ENCODE data around the gene EPB41. TPM values are rescaled to one million over a fixed set of nuclear protein-coding genes. Genes with fewer than 3 reads are reported as not detected.

EPB41 gene
- total RNA-seq, 1 experiment from 2014 or later: 17.3 TPM

DNA sequence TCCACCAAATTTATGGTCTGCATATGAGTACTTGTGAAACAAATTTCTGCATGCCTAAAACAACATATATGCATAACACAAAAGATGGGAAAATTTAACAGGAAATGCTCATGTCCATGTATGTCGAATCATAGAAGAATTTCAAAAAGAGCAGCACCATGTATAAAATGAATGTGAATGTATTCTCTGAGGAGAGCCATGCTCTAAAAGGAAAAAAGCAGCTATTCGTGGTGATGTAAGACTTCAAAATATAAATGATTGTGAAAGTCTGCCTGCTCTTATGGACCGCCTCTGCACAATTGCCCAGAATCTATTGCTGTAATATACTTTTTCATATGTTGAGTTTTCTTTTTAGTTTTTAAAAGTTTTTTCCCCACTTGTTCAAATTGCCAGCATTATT is 66.8 kb downstream of the EPB41 start:
- Histone ChIP-seq H3K27ac (ENCODE audit: low read length) (no peak overlapping the region), H3K79me2 (ENCODE audit: low read length) (no peaks in the 10 kb centered on the region), H3K9ac (ENCODE audit: low read length) (no peak overlapping the region), H2AFZ (ENCODE audit: low read length) (no peak overlapping the region), H3K9me2 (replicated peaks; ENCODE audit: insufficient read depth, low read length) (no peaks in the 10 kb centered on the region), H4K20me1 (ENCODE audit: insufficient read depth, low read depth, low read length) (0 out of 2 replicates have a peak, but pooled peaks cover 8% of the 10 kb centered on the region), H3K4me2 (ENCODE audit: low read depth, low read length, poor library complexity, severe bottlenecking) (no peak overlapping the region), H3K9me3 (ENCODE audit: low read length) (no peaks in the 10 kb centered on the region), H3K4me3 (ENCODE audit: low read length) (no peak overlapping the region), H3K36me3 (ENCODE audit: insufficient read depth, low read length) (no peaks in the 10 kb centered on the region), H3K4me1 (ENCODE audit: low read length) (no peaks in the 10 kb centered on the region), H3K27me3 (ENCODE audit: low read length) (no peaks in the 10 kb centered on the region)
- DNase-seq: no peak

DNA sequence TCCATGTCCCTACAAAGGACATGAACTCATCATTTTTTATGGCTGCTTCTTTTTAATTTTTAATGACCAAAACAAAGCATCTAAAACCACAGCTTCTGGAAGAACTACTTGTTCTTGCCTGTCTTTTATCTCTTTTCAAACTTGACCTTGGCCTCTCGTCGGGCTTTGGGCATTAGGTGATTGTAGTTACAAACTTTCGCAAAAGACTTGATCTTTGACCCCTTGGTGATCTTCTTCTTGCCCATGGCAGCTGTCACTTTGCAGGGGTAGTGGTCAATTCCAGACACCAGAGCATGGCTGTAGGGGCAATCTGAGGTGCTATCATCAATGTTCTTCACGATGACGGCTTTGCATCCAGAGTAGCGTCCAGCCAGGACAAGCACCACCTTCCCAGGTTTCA is 67.8 kb downstream of the EPB41 start:
- Histone ChIP-seq H3K9ac (ENCODE audit: low read length) (no peak overlapping the region), H4K20me1 (ENCODE audit: insufficient read depth, low read depth, low read length) (0 out of 2 replicates have a peak, but pooled peaks cover 6% of the 10 kb centered on the region), H3K4me3 (ENCODE audit: low read length) (no peak overlapping the region), H2AFZ (ENCODE audit: low read length) (no peak overlapping the region), H3K27ac (ENCODE audit: low read length) (no peak overlapping the region), H3K9me3 (ENCODE audit: low read length) (no peaks in the 10 kb centered on the region), H3K4me1 (ENCODE audit: low read length) (no peaks in the 10 kb centered on the region), H3K79me2 (ENCODE audit: low read length) (no peaks in the 10 kb centered on the region), H3K36me3 (ENCODE audit: insufficient read depth, low read length) (no peaks in the 10 kb centered on the region), H3K9me2 (replicated peaks; ENCODE audit: insufficient read depth, low read length) (no peaks in the 10 kb centered on the region), H3K27me3 (ENCODE audit: low read length) (no peaks in the 10 kb centered on the region), H3K4me2 (ENCODE audit: low read depth, low read length, poor library complexity, severe bottlenecking) (no peak overlapping the region)
- DNase-seq: no peak

DNA sequence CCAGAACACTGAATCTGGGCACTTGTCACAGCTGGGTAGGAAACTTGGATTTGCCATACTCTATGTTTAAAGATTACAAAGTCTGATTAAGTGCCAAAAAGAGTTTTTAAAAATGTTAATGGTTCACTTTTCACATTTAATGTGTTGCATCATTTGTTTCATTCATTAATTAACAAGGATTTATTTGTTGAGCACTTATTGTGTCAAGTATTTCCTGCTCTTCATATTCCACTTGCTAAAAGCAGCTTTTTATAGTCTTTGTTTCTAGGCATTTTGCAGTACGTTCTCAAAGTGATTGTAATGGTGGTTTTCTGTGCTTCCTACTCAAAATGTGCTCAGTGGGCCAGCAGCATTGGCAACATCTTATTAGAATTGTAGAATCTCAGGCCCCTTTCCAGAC is 68.7 kb downstream of the EPB41 start:
- no peaks in the 10 kb centered on the region for H3K9me3 ChIP-seq (ENCODE audit: low read length)
- no peaks in the 10 kb centered on the region for H3K36me3 ChIP-seq (ENCODE audit: insufficient read depth, low read length)

DNA sequence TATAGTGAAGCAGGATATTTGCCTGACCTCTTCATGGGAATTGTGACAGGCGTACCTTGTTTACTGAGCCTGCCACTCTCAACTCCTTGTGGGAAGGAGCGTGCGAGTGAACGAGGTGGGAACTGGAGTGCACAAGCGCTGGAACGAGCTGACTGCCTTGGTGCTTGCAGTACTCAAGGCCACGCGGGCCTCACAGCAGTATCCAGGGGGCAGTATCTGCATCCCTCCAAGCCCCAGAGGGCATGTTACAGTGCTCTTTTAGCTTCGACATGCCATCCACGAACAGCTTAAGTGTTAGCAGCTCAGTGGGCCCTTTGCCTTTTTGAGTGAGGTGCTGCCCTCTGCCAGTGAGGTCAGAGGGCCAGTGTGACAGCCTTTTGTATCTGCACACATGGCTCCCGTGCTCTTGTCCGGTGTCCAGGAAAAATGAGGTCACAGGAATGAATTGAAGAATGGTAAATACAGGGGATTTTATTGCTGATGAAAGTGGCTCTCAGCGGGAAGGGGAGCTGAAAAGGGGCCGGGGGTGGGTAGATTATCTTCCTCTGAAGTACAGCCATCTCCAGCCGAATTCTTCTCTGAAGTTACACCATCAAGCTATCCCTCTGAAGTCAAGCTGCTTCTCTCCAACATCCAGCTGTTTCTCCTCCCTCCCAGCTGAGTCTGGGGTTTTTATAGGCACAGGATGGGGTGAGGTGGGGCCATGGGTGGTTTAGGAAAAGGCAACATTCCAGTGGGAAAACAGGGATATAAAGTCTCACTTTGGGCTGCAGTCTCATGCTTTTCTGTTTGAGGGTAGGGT is 69.3 kb downstream of the EPB41 start:
- Histone ChIP-seq H3K4me1 (ENCODE audit: low read length) (no peaks in the 10 kb centered on the region), H3K27ac (ENCODE audit: low read length) (no peak overlapping the region), H3K27me3 (ENCODE audit: low read length) (no peaks in the 10 kb centered on the region), H3K9ac (ENCODE audit: low read length) (no peak overlapping the region), H3K4me3 (ENCODE audit: low read length) (no peak overlapping the region), H3K36me3 (ENCODE audit: insufficient read depth, low read length) (no peaks in the 10 kb centered on the region), H3K9me3 (ENCODE audit: low read length) (no peaks in the 10 kb centered on the region), H3K4me2 (ENCODE audit: low read depth, low read length, poor library complexity, severe bottlenecking) (no peak overlapping the region), H3K79me2 (ENCODE audit: low read length) (no peaks in the 10 kb centered on the region), H2AFZ (ENCODE audit: low read length) (no peak overlapping the region), H4K20me1 (ENCODE audit: insufficient read depth, low read depth, low read length) (0 out of 2 replicates have a peak, but pooled peaks cover 6% of the 10 kb centered on the region), H3K9me2 (replicated peaks; ENCODE audit: insufficient read depth, low read length) (no peaks in the 10 kb centered on the region)
- DNase-seq: no peak

More for the DNA sequence above, 68.7 kb downstream of the EPB41 start:
- Histone ChIP-seq H3K27me3 (ENCODE audit: low read length) (no peaks in the 10 kb centered on the region), H3K4me1 (ENCODE audit: low read length) (no peaks in the 10 kb centered on the region), H3K9ac (ENCODE audit: low read length) (no peak overlapping the region), H3K4me2 (ENCODE audit: low read depth, low read length, poor library complexity, severe bottlenecking) (no peak overlapping the region), H3K9me2 (replicated peaks; ENCODE audit: insufficient read depth, low read length) (no peaks in the 10 kb centered on the region), H3K79me2 (ENCODE audit: low read length) (no peaks in the 10 kb centered on the region), H3K4me3 (ENCODE audit: low read length) (no peak overlapping the region), H4K20me1 (ENCODE audit: insufficient read depth, low read depth, low read length) (0 out of 2 replicates have a peak, but pooled peaks cover 6% of the 10 kb centered on the region), H3K27ac (ENCODE audit: low read length) (no peak overlapping the region), H2AFZ (ENCODE audit: low read length) (no peak overlapping the region)
- no peak for DNase-seq

DNA sequence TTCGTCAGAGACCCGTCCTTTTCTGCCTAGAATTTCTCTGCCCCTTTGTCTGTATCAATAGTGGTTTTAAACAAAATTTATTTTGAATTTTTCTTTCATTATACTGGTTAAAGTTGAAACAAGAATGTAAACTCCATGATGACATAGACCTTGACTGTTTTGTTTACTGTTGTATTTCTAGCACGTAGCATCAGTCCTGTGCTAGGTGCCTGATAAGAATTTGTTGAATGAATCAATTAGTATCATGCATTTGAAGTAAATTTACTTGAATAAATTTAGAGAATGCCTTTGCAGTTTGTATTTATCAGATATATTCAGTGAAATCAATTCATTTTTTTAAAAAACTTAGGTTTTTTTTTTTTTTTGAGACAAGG is 69.9 kb downstream of the EPB41 start:
- Histone ChIP-seq H3K9me2 (replicated peaks; ENCODE audit: insufficient read depth, low read length) (no peaks in the 10 kb centered on the region), H3K79me2 (ENCODE audit: low read length) (no peaks in the 10 kb centered on the region), H3K9ac (ENCODE audit: low read length) (no peak overlapping the region), H3K36me3 (ENCODE audit: insufficient read depth, low read length) (no peaks in the 10 kb centered on the region), H3K9me3 (ENCODE audit: low read length) (no peaks in the 10 kb centered on the region), H3K27ac (ENCODE audit: low read length) (no peak overlapping the region), H3K4me1 (ENCODE audit: low read length) (no peaks in the 10 kb centered on the region), H3K27me3 (ENCODE audit: low read length) (no peaks in the 10 kb centered on the region), H3K4me3 (ENCODE audit: low read length) (no peak overlapping the region), H3K4me2 (ENCODE audit: low read depth, low read length, poor library complexity, severe bottlenecking) (no peak overlapping the region), H2AFZ (ENCODE audit: low read length) (no peak overlapping the region), H4K20me1 (ENCODE audit: insufficient read depth, low read depth, low read length) (0 out of 2 replicates have a peak, but pooled peaks cover 3% of the 10 kb centered on the region)
- no peak for DNase-seq

DNA sequence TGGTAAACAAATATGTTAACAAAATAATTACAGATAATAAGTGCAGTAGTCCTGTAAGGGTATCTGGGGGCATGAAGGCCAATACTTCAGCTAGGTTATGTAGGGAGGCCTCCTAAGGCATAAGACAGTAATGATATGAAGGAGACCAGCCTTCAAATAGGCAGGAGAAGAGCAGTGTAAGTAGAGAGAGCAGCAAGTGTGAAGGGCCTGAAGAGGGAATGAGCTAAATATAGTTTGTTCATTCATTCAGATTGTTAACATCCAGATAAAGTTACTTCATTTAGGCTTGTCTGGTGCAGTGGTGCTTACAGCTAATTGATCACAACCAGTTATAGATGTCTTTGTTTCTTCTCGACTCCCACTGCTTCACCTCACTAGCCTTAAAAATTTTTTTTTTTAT is 71.1 kb downstream of the EPB41 start:
- Histone ChIP-seq H3K27me3 (ENCODE audit: low read length) (no peaks in the 10 kb centered on the region), H3K79me2 (ENCODE audit: low read length) (no peaks in the 10 kb centered on the region), H3K27ac (ENCODE audit: low read length) (no peak overlapping the region), H3K4me3 (ENCODE audit: low read length) (no peak overlapping the region), H3K9ac (ENCODE audit: low read length) (no peak overlapping the region), H2AFZ (ENCODE audit: low read length) (no peak overlapping the region), H4K20me1 (ENCODE audit: insufficient read depth, low read depth, low read length) (no peaks in the 10 kb centered on the region), H3K9me2 (replicated peaks; ENCODE audit: insufficient read depth, low read length) (no peaks in the 10 kb centered on the region), H3K9me3 (ENCODE audit: low read length) (no peaks in the 10 kb centered on the region), H3K4me1 (ENCODE audit: low read length) (no peaks in the 10 kb centered on the region), H3K36me3 (ENCODE audit: insufficient read depth, low read length) (no peaks in the 10 kb centered on the region), H3K4me2 (ENCODE audit: low read depth, low read length, poor library complexity, severe bottlenecking) (no peak overlapping the region)
- DNase-seq: no peak

DNA sequence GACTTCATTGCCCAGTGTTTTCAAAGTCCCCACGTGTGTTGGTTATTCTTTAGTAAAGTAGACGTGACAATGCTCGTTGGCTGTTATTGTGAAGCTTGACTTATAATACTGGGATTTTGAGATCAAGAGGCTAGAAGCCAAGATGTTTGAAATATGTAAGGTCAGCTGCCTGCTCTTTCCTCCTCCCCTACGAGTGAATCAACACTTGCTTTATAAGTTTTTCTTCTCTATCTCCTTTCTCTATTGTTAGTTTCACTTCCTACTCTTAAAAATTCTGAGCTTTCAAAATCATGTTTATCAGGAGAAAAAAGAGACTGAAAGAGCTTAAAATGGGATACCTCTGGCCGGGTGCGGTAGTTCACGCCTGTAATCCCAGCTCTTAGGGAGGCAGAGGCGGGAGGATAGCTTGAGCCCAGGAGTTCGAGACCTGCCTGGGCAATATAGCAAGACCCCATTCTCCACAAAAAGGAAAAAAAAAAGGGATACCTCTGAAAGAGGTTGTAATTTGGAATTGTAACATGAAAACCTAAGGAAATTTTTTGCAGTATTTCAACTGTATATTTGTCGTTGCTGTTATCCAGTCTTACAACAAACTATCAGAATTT is 72.0 kb downstream of the EPB41 start:
- Histone ChIP-seq H3K27me3 (ENCODE audit: low read length) (no peaks in the 10 kb centered on the region), H3K27ac (ENCODE audit: low read length) (no peak overlapping the region), H3K4me1 (ENCODE audit: low read length) (no peaks in the 10 kb centered on the region), H3K4me3 (ENCODE audit: low read length) (no peak overlapping the region), H3K9me3 (ENCODE audit: low read length) (no peaks in the 10 kb centered on the region), H4K20me1 (ENCODE audit: insufficient read depth, low read depth, low read length) (no peaks in the 10 kb centered on the region), H3K36me3 (ENCODE audit: insufficient read depth, low read length) (no peaks in the 10 kb centered on the region), H3K4me2 (ENCODE audit: low read depth, low read length, poor library complexity, severe bottlenecking) (no peak overlapping the region), H3K79me2 (ENCODE audit: low read length) (no peaks in the 10 kb centered on the region), H2AFZ (ENCODE audit: low read length) (no peak overlapping the region), H3K9ac (ENCODE audit: low read length) (no peak overlapping the region), H3K9me2 (replicated peaks; ENCODE audit: insufficient read depth, low read length) (no peaks in the 10 kb centered on the region)
- peak; percentile 45 for DNase-seq

DNA sequence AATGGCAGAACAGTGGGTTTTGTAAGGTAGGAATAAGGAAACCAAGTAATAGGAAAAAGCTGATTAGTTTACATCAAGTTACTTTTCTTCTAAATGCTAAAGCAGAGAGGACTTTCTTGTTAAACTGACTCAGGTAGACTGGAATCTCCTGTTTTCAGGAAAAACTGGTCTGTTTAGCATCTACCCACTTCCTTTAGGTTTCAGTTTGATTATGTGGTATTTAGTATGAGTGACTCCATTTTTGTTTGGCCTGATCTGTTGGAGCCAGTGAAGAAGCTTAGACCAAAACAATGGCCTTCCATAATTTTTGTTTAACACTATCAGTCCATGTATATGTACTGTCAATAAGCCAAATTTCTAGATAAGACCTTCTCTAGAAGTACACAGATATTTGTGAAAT is 88.4 kb downstream of the EPB41 start:
- Histone ChIP-seq H2AFZ (ENCODE audit: low read length) (no peak overlapping the region), H4K20me1 (ENCODE audit: insufficient read depth, low read depth, low read length) (no peaks in the 10 kb centered on the region), H3K9ac (ENCODE audit: low read length) (no peak overlapping the region), H3K4me3 (ENCODE audit: low read length) (no peak overlapping the region), H3K27ac (ENCODE audit: low read length) (no peak overlapping the region), H3K79me2 (ENCODE audit: low read length) (no peaks in the 10 kb centered on the region), H3K9me3 (ENCODE audit: low read length) (no peaks in the 10 kb centered on the region), H3K4me2 (ENCODE audit: low read depth, low read length, poor library complexity, severe bottlenecking) (no peak overlapping the region), H3K27me3 (ENCODE audit: low read length) (no peaks in the 10 kb centered on the region), H3K4me1 (ENCODE audit: low read length) (no peaks in the 10 kb centered on the region), H3K36me3 (ENCODE audit: insufficient read depth, low read length) (no peaks in the 10 kb centered on the region), H3K9me2 (replicated peaks; ENCODE audit: insufficient read depth, low read length) (no peaks in the 10 kb centered on the region)
- DNase-seq: no peak

All from Karpas-422 (cell line).